Sigmoid colon (tissue), 7 donors: ENCODE results near the gene SUSD1. TPM values are rescaled to one million over a fixed set of nuclear protein-coding genes. Genes with fewer than 3 reads are reported as not detected.
A peak's percentile ranks its signal among the peaks of the same experiment; 100 is the strongest.

Experiments used
- DNase-seq: peaks from one replicate; pipeline ENCODE4 v3.0.0-alpha.2; 2019
- H3K27ac ChIP-seq, 4 donors: fragments of 200-600 bp; sonication (generic); one replicate each; pipeline ENCODE4 v1.5.1; 2016 to 2019; ENCODE audit warnings: mild to moderate bottlenecking in 1 of 4
- H3K27me3 ChIP-seq, 3 donors: fragments of 200-600 bp; sonication (generic); one replicate each; pipeline ENCODE4 v1.5.1; 2019; ENCODE audit warnings: mild to moderate bottlenecking in 1 of 3
- H3K36me3 ChIP-seq, 4 donors: fragments of 200-600 bp; sonication (generic); one replicate each; pipeline ENCODE4 v1.5.1; 2016 to 2019
- H3K4me1 ChIP-seq, 4 donors: fragments of 200-600 bp; sonication (generic); one replicate each; pipeline ENCODE4 v1.5.1; 2017 to 2019
- H3K4me3 ChIP-seq, 4 donors: fragments of 200-600 bp; sonication (generic); one replicate each; pipeline ENCODE4 v1.5.1; 2017 to 2019; ENCODE audit warnings: mild to moderate bottlenecking in 2 of 4, moderate library complexity in 1 of 4
- H3K9me3 ChIP-seq, 4 donors: fragments of 200-600 bp in 3 of 4; sonication (generic) in 3 of 4; one replicate each; pipeline versions ENCODE4 v1.5.1 to v1.6.1; 2013 to 2019
- EP300 ChIP-seq, 4 donors: sonication (generic); formaldehyde crosslinking; IDR thresholded peaks; one replicate each; pipeline ENCODE4 v1.6.1; 2017; ENCODE audit warnings: antibody characterized with exemption in 4 of 4
- POLR2A ChIP-seq, 2 donors: fragments of 450-650 bp; IDR thresholded peaks; one replicate each; pipeline ENCODE4 v1.6.1; 2016; ENCODE audit warnings: antibody characterized with exemption in 2 of 2, mild to moderate bottlenecking in 2 of 2, moderate library complexity in 2 of 2
- POLR2AphosphoS5 ChIP-seq, 4 donors: sonication (generic); formaldehyde crosslinking; IDR thresholded peaks; one replicate each; pipeline ENCODE4 v1.6.1; 2017; ENCODE audit warnings: antibody characterized with exemption in 4 of 4
- WGBS, 2 donors: extraction: QIAGEN DNeasy Blood & Tissue Kit; methylation state at CpG; one replicate each; pipeline ENCODE4 v1.1.7; 2013; 5-methylcytosine and 5-hydroxymethylcytosine counted together
- intact Hi-C: fragments of 100-400 bp; cut with DNase I; formaldehyde crosslinking; loops from one replicate; pipeline ENCODE4 v1.15.1; 2023
- polyA plus RNA-seq, 3 donors: library from polyadenylated mRNA; stranded (reverse); fragments of 200-250 nt; gene quantifications; one replicate each; pipeline ENCODE4 v1.2.3, GENCODE V29; 2013
- total RNA-seq, 4 donors: library from RNA; depleted of rRNA; stranded (reverse); fragments of >200 nt; gene quantifications; one replicate each; pipeline ENCODE4 v1.1.0, GENCODE V29; 2016
- TF ChIP-seq, protein P1 (sequence below), 4 experiments: fragments of 450-650 bp in 3 of 4; fragments of 200-600 bp in 1 of 4; IDR thresholded peaks; one replicate each; pipeline ENCODE4 v1.5.1; 2016 to 2019; ENCODE audit warnings: antibody characterized with exemption in 4 of 4, mild to moderate bottlenecking in 3 of 4, moderate library complexity in 2 of 4
- donor health status: healthy with polysubstance abuse.
- donor health status: Bipolar disorder and iron deficiency.
- donor health status: healthy.

The SUSD1 gene
- total and polyA plus RNA-seq, 7 donors = 1.8 to 10.7 (median 4.7) TPM

DNA sequence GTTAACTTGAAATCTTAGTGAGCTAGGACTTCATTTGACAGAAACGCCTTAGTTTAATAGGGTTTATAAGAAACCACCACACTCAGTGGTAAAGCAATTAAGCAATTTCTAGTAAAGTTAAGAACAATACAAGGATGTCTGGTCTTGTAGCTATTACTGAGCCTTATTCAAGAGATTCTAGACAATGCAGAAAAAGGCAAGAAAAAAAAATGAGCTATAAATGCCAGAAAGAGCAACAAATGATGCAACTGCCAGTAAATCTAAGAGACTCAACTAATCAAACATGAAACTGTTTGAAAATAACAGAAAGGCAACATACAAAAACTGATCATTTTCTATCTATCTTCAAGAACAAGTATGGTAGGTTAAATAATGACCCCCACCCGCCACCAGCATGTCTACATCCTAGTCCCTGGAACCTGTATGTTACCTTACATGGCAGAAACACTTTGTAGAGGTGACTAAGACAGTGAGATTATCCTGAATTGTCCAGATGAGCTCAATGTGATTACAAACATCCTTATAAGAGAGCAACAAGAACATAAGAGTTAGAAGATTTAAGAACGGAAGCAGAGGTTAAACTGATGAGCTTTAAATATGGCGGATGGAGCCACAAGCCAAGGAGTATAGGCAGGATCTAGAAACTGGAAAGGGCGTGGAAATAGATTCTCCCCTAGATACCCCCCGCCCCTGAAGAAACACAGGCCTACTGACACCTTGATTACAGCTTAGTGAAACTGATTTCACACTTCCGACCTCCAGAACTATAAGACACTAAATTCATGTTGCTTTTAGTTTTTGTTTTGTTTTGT lies 93.0 kb downstream of the SUSD1 start:
- Histone ChIP-seq H3K9me3 (no peaks in the 10 kb centered on the region), H3K36me3 (no peaks in the 10 kb centered on the region), H3K27ac (no peak overlapping the region), H3K4me3 (no peak overlapping the region), H3K27me3 (no peaks in the 10 kb centered on the region), H3K4me1 (no peaks in the 10 kb centered on the region)
- intact Hi-C loops = no loop called here
- TF ChIP-seq POLR2AphosphoS5 (IDR thresholded peaks at IDR 0.05) = no peak
- TF ChIP-seq, protein P1, sequence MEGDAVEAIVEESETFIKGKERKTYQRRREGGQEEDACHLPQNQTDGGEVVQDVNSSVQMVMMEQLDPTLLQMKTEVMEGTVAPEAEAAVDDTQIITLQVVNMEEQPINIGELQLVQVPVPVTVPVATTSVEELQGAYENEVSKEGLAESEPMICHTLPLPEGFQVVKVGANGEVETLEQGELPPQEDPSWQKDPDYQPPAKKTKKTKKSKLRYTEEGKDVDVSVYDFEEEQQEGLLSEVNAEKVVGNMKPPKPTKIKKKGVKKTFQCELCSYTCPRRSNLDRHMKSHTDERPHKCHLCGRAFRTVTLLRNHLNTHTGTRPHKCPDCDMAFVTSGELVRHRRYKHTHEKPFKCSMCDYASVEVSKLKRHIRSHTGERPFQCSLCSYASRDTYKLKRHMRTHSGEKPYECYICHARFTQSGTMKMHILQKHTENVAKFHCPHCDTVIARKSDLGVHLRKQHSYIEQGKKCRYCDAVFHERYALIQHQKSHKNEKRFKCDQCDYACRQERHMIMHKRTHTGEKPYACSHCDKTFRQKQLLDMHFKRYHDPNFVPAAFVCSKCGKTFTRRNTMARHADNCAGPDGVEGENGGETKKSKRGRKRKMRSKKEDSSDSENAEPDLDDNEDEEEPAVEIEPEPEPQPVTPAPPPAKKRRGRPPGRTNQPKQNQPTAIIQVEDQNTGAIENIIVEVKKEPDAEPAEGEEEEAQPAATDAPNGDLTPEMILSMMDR (IDR thresholded peaks at IDR 0.05) = no peak
- TF ChIP-seq EP300 (IDR thresholded peaks at IDR 0.05) = no peak
- TF ChIP-seq POLR2A (IDR thresholded peaks at IDR 0.05) = no peak
- no peak for DNase-seq
- WGBS, 2 donors = 62 to 76% methylated on average over 7 of the region's 7 CpGs

DNA sequence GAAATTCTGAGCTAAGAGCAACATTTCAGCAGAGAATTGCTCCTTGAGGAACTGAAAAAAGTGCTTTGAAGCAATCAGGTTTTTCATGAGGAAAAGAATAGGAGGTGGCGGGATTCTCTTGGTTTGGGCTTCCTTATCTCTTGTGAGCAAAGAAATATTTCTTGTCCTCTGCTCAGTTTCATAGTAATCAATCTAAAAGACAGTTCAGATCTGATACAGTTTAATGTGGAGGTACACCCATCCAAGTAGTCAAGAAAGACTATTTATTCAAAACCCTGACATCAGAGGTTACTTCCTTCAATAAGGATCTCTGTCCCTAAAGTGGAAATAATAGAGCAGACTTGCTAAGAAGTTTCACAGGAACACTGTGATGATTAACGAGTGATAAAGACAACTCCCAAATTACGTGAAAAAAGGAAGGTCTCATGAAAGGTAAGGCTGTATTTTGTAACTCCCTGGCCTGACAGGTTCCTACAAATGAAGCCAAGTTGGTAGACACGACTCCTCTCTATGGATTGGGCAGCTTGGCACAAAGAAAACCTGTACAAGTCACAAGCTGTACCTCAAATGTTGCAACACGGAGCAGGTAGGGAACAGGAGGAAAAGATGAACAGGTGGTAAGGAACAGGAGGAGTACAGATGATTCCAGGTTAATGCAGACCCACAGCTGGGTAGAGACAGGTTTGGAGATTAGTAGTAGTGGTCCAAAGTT lies 94.1 kb downstream of the SUSD1 start:
- WGBS, 2 donors = 87 to 90% methylated on average over 5 of the region's 5 CpGs
- TF ChIP-seq EP300 (IDR thresholded peaks at IDR 0.05) (no peak), POLR2AphosphoS5 (IDR thresholded peaks at IDR 0.05) (no peak)
- no peak for DNase-seq
- Histone ChIP-seq H3K27ac (no peak overlapping the region), H3K36me3 (no peaks in the 10 kb centered on the region), H3K9me3 (no peaks in the 10 kb centered on the region), H3K4me3 (no peak overlapping the region), H3K27me3 (no peaks in the 10 kb centered on the region), H3K4me1 (no peaks in the 10 kb centered on the region)
- intact Hi-C loops = no loop called here

DNA sequence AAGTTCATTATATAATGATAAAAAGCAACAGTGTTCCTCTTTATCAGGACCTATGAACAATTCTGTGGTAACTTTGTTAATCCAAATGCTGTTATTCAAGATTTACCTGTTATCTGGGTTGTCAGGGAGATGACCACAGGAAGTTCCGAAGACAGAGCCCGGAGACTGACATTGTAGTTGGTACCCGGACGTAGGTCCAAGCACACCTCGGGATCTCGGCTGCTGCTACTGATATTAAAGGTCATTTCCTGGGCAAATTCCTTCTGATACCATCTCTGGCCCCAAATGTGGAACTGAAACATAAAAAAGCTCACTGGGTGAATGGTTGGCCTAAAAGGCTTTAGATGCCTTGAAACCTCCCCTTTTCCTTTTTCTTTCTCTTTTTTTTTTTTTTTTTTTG lies 96.7 kb downstream of the SUSD1 start:
- H3K4me1 ChIP-seq = peaks cover 0 to 24% (median 20%) of the 10 kb centered on the region in 4 donors
- H3K36me3 ChIP-seq = no peaks in the 10 kb centered on the region
- H3K27ac ChIP-seq = peak overlapping the region in 1 of 4 donors; percentile 11
- no peak for DNase-seq
- TF ChIP-seq, protein P1 (IDR thresholded peaks at IDR 0.05) = no peak
- TF ChIP-seq EP300 (IDR thresholded peaks at IDR 0.05) = no peak
- TF ChIP-seq POLR2AphosphoS5 (IDR thresholded peaks at IDR 0.05) = no peak
- TF ChIP-seq POLR2A (IDR thresholded peaks at IDR 0.05) = no peak
- no peak overlapping the region for H3K4me3 ChIP-seq
- intact Hi-C loops = loop anchor here (10.0 kb wide), 3 partner anchors 254 to 594 kb away; partner anchors contain the start of genes DNAJC25 and ECPAS
- no peaks in the 10 kb centered on the region for H3K9me3 ChIP-seq
- H3K27me3 ChIP-seq = no peaks in the 10 kb centered on the region
- WGBS, 2 donors = 72 to 86% methylated on average over 6 of the region's 6 CpGs

DNA sequence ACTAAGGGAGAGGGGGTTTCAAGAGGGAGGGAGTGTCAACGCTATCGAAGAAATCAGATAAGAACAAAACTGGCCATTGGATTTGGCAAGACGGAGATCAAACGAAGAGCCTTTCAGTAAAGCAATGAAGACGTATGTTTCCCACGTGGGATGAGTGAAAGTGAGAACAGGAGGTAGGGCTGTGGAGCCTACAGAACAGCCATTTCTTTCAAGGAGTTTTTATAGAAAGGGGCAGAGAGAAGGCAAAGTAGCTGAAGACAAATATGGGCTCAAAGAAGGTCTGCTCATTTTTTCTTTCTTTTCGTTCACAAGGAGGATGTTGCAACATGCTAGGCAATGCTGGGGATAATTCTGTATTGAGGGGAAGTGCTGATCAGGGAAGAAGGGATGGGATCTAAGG lies 98.3 kb downstream of the SUSD1 start:
- H3K4me1 ChIP-seq = peaks cover 0 to 37% (median 30%) of the 10 kb centered on the region in 4 donors
- TF ChIP-seq POLR2A (IDR thresholded peaks at IDR 0.05) = no peak
- no peak for TF ChIP-seq EP300 (IDR thresholded peaks at IDR 0.05)
- no peak for TF ChIP-seq POLR2AphosphoS5 (IDR thresholded peaks at IDR 0.05)
- TF ChIP-seq, protein P1 (IDR thresholded peaks at IDR 0.05) = no peak
- intact Hi-C loops = loop anchor here (10.0 kb wide), 3 partner anchors 252 to 592 kb away; partner anchors contain the start of genes DNAJC25 and ECPAS
- no peaks in the 10 kb centered on the region for H3K36me3 ChIP-seq
- no peak overlapping the region for H3K4me3 ChIP-seq
- 84 to 89% methylated on average over 7 of the region's 7 CpGs for WGBS, 2 donors
- H3K27me3 ChIP-seq = no peaks in the 10 kb centered on the region
- no peak overlapping the region for H3K27ac ChIP-seq
- no peaks in the 10 kb centered on the region for H3K9me3 ChIP-seq
- no peak for DNase-seq

DNA sequence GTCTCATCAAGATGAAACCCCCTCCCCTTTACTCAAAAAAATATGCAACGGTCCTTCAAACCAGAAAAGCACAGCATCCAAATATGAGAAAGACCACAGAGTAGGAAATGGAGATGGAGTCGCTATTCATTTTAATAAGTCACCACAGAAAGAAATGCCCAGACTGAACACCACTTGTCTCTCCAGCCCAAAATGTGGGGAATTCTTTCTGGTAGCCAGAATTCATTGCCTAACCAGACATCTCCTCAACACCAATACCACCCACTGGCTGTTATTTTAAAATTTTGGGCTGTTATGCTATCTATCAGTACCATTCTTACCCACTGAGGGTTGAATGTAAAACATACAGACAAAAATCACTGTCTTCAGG lies 100.1 kb downstream of the SUSD1 start:
- no peak for DNase-seq
- Histone ChIP-seq H3K4me3 (peak overlapping the region in 1 of 4 donors; percentile 5), H3K27me3 (no peaks in the 10 kb centered on the region), H3K9me3 (no peaks in the 10 kb centered on the region), H3K27ac (peak overlapping the region; percentile 72 to 93 (median 82)), H3K4me1 (peaks cover 0 to 37% (median 30%) of the 10 kb centered on the region in 4 donors), H3K36me3 (no peaks in the 10 kb centered on the region)
- intact Hi-C loops = loop anchor here (2.0 to 10.0 kb wide), 4 partner anchors 250 to 590 kb away; partner anchors contain the start of genes DNAJC25, ECPAS and PTGR1
- TF ChIP-seq, protein P1 (IDR thresholded peaks at IDR 0.05) = peak in 1 of 4 experiments; percentile 7
- TF ChIP-seq POLR2AphosphoS5 (IDR thresholded peaks at IDR 0.05) (no peak), POLR2A (IDR thresholded peaks at IDR 0.05) (no peak), EP300 (IDR thresholded peaks at IDR 0.05) (no peak)
- WGBS, 2 donors = 37 to 40% methylated on average over 2 of the region's 2 CpGs
